ENCODE data around the gene APP.

- TF ChIP-seq CTCF (IDR thresholded peaks at IDR 0.05) (no peak), POLR2A (IDR thresholded peaks at IDR 0.05) (no peak)
Observed at GRCh38 chr21:26047279-26047967, 123.1 kb downstream of the APP start.
